ENCODE measurements around the gene CYSLTR2. TPM values are rescaled to one million over a fixed set of nuclear protein-coding genes. Genes with fewer than 3 reads are reported as not detected.

Gene CYSLTR2, protein sequence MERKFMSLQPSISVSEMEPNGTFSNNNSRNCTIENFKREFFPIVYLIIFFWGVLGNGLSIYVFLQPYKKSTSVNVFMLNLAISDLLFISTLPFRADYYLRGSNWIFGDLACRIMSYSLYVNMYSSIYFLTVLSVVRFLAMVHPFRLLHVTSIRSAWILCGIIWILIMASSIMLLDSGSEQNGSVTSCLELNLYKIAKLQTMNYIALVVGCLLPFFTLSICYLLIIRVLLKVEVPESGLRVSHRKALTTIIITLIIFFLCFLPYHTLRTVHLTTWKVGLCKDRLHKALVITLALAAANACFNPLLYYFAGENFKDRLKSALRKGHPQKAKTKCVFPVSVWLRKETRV
- total RNA-seq (2014; rRNA removed; shearing (Covaris generic); ENCODE audit: low replicate concordance), result not detected in 2 replicates

DNA sequence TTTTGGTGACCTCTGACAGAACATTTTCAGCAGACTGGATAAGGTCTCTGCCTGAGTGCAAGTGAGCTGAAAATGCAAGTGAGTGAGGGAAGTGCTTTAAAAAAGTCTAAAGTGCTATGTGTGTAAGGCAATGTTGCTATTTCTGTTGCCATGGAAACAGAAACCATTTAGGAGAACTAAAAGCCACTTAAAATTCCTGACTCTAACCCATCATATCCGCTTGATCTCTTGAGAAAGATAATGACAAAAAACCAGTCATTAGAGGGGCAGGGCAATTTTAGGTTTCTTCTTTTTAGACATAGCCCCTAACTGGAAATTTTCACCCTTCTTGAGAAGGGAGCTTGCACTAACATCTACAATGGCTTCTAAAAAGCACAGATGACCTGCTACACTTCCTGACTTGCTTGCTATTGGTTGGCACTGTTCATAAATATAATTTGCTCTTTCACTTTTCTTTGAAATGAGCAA lies at the start of gene CYSLTR2:
Gene CYSLTR2, plus strand, starts transcription at position 458 of the 468 bp plus-strand sequence. CDS start 52,889 bp downstream, outside the sequence.
- Histone ChIP-seq H3K36me3 (no peaks in the 10 kb centered on the region), H3K4me3 (no peak within 1 kb of the TSS), H3K9me3 (no peaks in the 10 kb centered on the region), H3K27me3 (no peaks in the 10 kb centered on the region)
- DNase-seq, result no peak

DNA sequence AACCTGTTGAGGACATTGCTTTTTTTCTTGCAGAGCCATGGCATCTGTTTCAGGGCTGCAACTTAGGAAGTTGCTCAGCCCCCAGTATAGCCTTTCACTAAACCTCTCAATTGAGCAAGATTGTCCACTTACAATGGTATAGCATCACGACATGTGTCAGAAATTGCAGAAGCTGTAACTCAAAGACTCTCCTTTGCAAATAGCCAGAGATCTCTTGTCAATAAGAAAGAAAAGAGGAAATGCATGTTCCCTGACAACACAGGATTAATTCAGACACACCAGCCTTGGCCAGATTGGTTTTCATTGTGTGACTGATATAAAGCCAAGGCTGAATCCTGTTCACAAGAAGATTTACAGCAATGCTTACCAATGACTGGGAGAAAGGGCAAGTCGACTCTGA lies 38.7 kb upstream of the CYSLTR2 start:
- no peaks in the 10 kb centered on the region for H3K27me3 ChIP-seq
- DNase-seq, result no peak

DNA sequence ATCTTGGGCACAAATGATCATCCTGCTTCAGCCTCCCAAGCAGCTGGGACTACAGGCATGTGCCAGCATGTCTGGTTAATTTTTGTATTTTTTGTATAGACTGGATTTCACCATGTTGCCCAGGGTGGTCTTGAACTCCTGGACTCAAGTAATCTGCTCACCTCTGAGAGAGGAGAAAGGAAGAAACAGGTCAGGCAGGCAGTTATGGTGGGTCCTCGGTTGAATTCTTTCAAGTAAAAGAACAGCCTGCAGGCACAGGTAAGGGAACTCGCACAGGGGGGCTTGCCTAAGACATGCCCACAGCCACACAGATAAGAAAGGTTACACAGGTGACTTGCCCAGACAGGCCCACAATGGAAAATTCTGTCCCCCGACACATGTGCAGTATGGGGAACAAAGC lies 34.8 kb upstream of the CYSLTR2 start:
- H3K9me3 ChIP-seq, result 0 out of 2 replicates have a peak, but pooled peaks cover 2% of the 10 kb centered on the region
- H3K4me3 ChIP-seq, result no peak overlapping the region
- no peak for DNase-seq
- no peaks in the 10 kb centered on the region for H3K27me3 ChIP-seq
- no peaks in the 10 kb centered on the region for H3K36me3 ChIP-seq

More for the DNA sequence above, 38.7 kb upstream of the CYSLTR2 start:
- no peak overlapping the region for H3K4me3 ChIP-seq
- no peaks in the 10 kb centered on the region for H3K36me3 ChIP-seq
- 0 out of 2 replicates have a peak, but pooled peaks cover 2% of the 10 kb centered on the region for H3K9me3 ChIP-seq

DNA sequence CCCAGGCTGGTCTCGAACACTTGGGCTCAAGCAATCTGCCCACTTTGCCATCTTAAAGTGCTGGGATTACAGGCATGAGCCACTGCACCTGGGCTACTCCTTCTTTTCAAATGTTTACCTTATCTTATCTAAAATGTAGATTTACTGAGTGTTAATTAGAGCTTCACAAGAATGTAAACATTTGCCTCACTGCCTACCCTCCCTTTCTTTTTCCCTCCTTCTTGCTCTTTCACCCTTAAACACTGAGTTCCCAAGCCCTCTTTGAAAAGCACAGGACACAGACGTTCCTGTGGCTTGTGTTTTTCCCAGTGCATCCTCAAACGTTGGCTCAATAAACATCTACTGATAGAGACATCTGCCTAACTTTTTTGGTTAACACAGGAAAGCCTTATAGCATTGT lies 32.7 kb upstream of the CYSLTR2 start:
- no peak for DNase-seq

DNA sequence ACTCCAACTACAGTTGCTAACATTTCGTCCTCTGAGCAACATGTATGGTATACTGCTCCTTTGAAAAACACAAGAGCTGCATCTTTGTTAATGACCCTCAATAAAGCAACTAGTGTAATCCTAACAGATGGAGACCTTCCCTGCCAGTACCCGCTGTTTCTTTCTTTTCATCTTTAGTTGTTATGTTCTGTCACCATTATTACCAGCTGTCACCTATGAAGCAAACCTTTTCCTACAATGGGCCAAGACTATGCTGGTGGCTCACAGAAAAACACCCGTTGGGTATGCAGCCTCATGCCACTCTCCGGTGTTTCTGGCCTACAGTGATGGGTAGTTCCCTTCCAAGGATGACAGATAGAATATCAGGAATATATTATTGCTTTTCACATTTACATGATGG lies 29.7 kb upstream of the CYSLTR2 start:
- H3K9me3 ChIP-seq, result 0 out of 2 replicates have a peak, but pooled peaks cover 2% of the 10 kb centered on the region
- DNase-seq, result no peak
- no peaks in the 10 kb centered on the region for H3K27me3 ChIP-seq
- H3K36me3 ChIP-seq, result no peaks in the 10 kb centered on the region
- H3K4me3 ChIP-seq, result no peak overlapping the region

More for the DNA sequence above, 32.7 kb upstream of the CYSLTR2 start:
- 0 out of 2 replicates have a peak, but pooled peaks cover 2% of the 10 kb centered on the region for H3K9me3 ChIP-seq
- H3K4me3 ChIP-seq, result no peak overlapping the region
- no peaks in the 10 kb centered on the region for H3K36me3 ChIP-seq
- no peaks in the 10 kb centered on the region for H3K27me3 ChIP-seq

DNA sequence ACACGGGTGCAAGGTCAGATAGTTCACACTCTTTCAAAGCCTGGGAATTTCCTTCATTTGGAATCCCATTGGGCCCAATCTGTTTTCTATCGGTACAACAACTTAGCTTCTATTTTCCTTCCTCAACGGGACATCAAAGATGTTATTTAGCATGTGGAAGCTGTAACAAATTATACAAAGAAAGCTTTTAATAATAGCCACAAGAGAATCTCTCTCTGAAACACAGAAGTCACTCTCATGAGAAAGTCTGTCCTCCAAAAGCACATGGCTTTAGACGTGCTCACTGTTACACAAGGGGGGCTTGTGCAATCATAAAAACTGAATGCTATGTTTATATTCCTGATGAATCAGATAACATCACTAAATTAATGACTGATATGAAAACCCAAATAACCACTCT lies 28.9 kb upstream of the CYSLTR2 start:
- H3K4me3 ChIP-seq, result no peak overlapping the region
- H3K9me3 ChIP-seq, result no peaks in the 10 kb centered on the region
- DNase-seq, result no peak
- H3K27me3 ChIP-seq, result no peaks in the 10 kb centered on the region
- no peaks in the 10 kb centered on the region for H3K36me3 ChIP-seq

DNA sequence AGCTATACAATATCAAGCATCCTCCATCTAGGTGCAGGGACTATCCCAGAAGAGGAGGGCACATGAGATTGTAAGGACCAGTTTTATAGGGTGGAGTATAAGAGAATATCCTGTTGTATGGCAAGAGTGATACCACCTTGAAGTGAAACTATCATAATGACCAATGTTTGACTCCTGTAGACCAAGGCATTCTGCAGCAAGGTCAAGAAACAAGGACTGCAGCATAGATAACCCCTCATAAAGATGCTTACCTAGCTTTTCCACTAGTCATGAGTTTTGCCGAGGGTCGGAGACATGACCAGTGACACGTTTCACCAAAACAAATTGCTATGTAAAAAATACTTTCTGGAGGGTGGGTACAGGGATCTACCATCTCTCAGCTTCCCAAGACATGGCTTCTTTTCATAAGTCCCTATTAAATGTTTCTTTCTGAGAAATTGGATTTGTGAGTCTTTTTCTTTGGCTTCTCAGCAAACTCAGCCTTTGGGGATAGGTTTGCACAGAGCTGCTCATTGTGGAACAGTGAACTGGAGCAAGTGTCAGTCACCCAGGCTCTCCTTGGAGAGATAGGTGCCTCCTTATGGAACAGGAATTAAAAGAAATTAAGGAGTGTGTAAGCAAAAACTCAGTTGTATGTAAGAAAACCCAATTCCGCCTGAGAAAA lies 28.2 kb upstream of the CYSLTR2 start:
- Histone ChIP-seq H3K27me3 (no peaks in the 10 kb centered on the region), H3K4me3 (no peak overlapping the region), H3K36me3 (no peaks in the 10 kb centered on the region), H3K9me3 (no peaks in the 10 kb centered on the region)
- no peak for DNase-seq

DNA sequence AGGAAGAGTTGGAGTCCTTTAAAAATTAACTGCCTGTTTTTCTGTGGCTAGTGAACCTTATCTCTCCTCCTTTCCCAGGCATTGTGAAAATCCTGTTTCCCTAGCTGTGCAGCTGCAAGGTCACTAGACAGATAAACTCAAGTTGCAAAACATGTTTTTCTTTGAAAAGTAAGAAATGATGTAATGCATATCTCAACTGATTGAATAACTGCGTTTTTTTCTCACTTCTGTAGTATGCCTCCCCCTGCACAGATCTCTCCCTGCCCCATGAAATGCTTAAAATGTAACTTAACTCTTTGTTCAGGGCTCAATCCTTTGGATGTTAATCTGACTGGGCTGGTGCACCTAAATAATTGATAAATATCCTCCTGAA lies 27.7 kb upstream of the CYSLTR2 start:
- Histone ChIP-seq H3K9me3 (no peaks in the 10 kb centered on the region), H3K4me3 (no peak overlapping the region)
- DNase-seq, result no peak

DNA sequence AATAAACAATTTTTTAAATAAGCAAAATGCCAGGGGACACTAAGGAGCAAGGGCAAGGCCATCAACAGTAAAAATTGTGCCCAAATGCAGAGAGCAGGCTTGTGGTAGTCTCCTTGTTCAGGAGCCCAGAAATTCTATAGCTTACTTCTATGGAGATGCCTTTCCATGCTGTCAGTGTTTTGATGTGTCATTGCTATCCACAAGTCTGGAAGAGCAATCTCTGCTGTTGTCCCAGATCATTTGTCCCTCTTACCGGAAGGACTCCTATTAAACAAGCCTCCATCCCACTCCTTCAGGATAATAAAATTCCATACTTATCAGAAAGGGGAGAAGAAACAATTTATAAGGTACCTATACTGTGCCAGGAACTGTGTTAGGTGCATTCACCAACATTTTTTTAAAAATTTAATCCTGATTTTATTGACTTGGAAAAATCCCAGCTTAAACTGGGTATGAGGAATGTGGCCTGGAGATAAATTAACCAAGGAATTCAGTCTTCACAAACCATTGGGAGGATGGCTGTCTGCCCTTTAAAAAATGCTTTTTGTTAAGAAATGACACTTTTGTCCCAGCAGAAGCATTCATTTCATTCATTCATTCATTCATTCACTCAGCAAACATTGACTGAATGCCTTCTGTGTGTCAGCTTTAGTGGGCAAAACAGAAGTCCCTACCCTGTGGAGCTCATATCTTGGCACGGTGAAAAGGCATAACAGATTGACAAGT lies 26.8 kb upstream of the CYSLTR2 start:
- H3K4me3 ChIP-seq, result no peak overlapping the region
- no peak for DNase-seq
- H3K27me3 ChIP-seq, result no peaks in the 10 kb centered on the region
- H3K36me3 ChIP-seq, result no peaks in the 10 kb centered on the region
- no peaks in the 10 kb centered on the region for H3K9me3 ChIP-seq

More for the DNA sequence above, 27.7 kb upstream of the CYSLTR2 start:
- Histone ChIP-seq H3K36me3 (no peaks in the 10 kb centered on the region), H3K27me3 (no peaks in the 10 kb centered on the region)

DNA sequence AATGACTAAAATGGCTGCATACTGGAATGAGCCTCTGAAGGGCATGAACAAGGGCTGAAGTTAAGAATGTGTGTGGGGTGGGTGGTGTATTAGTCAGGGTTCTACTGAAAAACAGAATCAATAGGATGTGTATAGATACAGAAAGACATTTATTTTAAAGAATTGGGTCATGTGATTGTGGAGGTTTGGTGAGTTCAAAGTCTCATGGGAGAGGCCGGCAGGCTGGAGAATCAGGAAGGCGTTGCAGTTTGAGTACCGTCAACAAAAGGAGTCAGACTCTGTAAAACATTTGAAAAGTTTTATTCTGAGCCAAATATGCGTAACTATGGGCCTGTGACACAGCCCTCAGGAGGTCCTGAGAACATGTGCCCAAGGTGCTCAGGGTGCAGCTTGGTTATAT lies 24.5 kb upstream of the CYSLTR2 start:
- Histone ChIP-seq H3K36me3 (no peaks in the 10 kb centered on the region), H3K27me3 (no peaks in the 10 kb centered on the region), H3K4me3 (no peak overlapping the region), H3K9me3 (no peaks in the 10 kb centered on the region)
- DNase-seq, result no peak

DNA sequence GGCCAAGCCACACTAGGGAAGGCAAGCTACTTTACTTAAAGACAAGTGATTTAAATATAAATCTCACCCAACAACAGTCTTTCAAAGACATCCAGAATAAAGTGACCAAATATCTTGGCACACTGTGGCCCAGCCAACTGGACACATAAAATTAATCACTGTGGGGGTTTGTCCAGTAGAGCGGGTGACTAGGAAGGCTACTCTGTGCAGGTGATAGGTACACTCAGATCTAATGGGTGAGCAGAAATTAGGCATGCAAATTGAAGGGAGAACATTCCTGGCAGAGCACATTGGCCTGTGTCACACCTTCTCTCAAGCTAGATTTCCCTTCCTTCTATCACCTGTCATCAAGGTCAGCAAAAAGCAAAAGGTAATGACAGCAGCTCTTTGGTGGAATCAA lies 23.4 kb upstream of the CYSLTR2 start:
- Histone ChIP-seq H3K27me3 (no peaks in the 10 kb centered on the region), H3K9me3 (no peaks in the 10 kb centered on the region; the same call in 1 of the 2 replicates), H3K4me3 (no peak overlapping the region), H3K36me3 (no peaks in the 10 kb centered on the region)
- DNase-seq, result no peak

DNA sequence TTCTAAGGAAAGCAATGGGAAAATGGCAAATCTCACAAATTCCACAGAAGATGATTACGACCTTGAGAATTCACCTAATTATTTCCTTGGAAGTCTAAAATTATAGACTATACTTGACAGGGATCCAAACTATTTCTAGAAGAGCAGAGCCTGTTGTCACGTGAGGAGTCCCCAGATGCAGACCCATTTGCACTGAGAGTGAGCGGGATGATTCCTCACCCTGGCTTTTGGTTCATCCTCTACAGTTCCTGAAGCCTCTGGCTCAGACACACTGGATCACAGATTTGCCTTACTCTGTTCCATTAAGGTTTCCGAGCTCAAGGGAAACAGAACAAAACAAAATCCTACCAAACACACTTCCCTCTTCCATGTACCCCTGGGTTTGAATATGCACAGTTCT lies 23.0 kb upstream of the CYSLTR2 start:
- H3K9me3 ChIP-seq, result no peaks in the 10 kb centered on the region; the same call in none of the 2 replicates
- DNase-seq, result no peak
- H3K36me3 ChIP-seq, result no peaks in the 10 kb centered on the region
- no peak overlapping the region for H3K4me3 ChIP-seq
- no peaks in the 10 kb centered on the region for H3K27me3 ChIP-seq

DNA sequence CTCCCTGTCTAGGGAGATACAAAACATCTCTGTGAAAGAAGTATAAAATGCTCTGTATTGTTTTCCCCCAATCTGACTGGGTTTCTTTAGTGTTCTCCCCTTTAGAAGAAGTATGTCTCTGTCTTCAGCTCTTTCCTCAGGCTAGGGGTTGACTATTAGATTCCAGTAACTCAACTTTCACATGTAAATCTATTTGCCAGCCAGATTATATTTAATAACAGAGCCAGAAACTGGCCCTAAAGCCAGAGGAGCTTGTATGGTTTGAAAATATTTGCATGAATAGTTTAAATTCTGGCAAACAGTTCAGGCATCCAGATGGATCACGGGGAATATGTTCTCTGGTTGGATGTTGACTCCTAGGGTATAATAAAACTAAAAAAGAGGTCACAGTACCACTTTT lies 22.3 kb upstream of the CYSLTR2 start:
- Histone ChIP-seq H3K27me3 (no peaks in the 10 kb centered on the region), H3K4me3 (no peak overlapping the region), H3K36me3 (no peaks in the 10 kb centered on the region), H3K9me3 (no peaks in the 10 kb centered on the region; the same call in none of the 2 replicates)
- DNase-seq, result no peak

DNA sequence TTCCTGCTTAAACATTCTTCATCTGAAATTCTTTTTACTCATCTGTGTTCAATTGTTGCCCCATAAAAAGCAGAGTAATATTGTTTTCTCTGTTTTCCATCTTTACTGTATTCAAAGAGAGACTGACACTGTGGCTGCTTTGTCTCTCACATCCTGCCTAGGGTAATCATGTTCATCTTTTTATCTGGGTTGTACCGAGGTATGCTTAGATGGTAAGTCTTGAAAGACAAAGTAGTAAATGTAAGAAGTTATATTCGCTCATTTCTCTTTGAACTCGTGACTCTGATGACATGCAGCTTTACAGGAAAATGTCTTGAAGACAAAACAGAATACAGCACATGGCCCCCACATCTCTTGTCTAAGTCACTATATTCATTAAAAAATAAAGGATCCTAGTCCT lies 20.0 kb upstream of the CYSLTR2 start:
- no peaks in the 10 kb centered on the region for H3K27me3 ChIP-seq
- no peak for DNase-seq
- H3K4me3 ChIP-seq, result no peak overlapping the region
- H3K36me3 ChIP-seq, result no peaks in the 10 kb centered on the region
- H3K9me3 ChIP-seq, result no peaks in the 10 kb centered on the region; the same call in none of the 2 replicates

DNA sequence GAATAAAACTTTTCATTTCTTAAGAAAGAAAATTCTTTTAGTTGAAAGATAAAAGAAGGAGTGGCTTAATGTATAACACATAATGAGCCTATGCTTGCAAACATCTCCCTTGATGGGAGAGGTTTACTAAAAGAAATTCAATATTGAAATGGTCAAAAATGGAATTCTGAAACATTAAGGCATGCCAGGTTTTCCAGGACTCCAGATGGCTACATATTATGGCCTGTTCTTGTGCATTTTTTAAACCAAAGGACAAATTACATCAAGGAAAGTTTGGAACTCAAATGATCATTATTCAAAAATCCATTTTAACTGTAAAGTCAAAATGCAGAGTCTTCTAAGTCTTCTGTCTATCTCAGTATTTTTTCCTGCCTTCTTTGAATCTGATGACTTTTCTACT lies 19.1 kb upstream of the CYSLTR2 start:
- no peak for DNase-seq
- no peaks in the 10 kb centered on the region for H3K36me3 ChIP-seq
- no peaks in the 10 kb centered on the region; the same call in none of the 2 replicates for H3K9me3 ChIP-seq
- H3K27me3 ChIP-seq, result no peaks in the 10 kb centered on the region
- no peak overlapping the region for H3K4me3 ChIP-seq

DNA sequence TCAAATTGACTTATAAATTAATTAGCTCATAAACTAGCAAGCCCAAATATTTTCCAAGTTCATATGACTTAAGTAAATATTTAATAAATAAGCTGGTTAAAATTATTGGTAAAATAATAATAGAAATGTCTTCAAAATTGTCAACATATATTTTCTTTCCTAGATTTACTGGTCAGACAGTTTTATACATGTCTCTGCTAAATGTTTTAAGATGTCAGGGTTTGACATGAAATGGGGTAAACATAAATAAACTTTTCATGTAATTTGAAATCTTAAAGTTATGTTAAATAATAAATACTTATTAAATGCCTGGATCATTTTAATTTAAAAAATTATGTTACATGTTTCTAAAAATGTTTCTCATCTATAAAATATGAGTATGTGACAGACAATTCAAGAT lies 18.3 kb upstream of the CYSLTR2 start:
- no peak overlapping the region for H3K4me3 ChIP-seq
- no peaks in the 10 kb centered on the region for H3K27me3 ChIP-seq
- DNase-seq, result no peak
- no peaks in the 10 kb centered on the region for H3K36me3 ChIP-seq
- no peaks in the 10 kb centered on the region; the same call in none of the 2 replicates for H3K9me3 ChIP-seq

DNA sequence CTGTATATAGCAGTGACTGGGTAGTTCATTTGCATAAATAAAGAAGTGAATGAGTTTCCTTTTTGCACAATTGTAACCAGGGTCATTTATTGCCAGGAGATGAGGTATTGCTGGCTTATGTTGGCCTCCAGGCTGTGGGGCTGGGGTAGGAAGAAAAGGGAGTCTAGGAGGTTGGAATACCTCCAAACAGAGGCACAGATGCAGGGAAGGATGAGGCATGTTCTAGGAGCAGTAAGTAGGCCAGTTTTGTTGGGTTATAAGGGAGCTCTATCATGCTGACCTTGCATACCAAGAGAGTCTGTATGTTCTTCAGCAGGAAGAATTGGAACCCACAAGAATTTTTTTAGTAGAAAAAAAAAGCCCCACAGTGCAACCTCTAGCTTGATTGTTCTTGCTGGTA lies 17.2 kb upstream of the CYSLTR2 start:
- Histone ChIP-seq H3K9me3 (no peaks in the 10 kb centered on the region; the same call in none of the 2 replicates), H3K36me3 (no peaks in the 10 kb centered on the region), H3K27me3 (no peaks in the 10 kb centered on the region), H3K4me3 (no peak overlapping the region)
- DNase-seq, result no peak
